CD4-positive, alpha-beta T cell treated with Interleukin-4 for 4 hours (primary cell): ENCODE results near the gene CRB3.
"Not testable (repeated sequence)": the region's sequence is repeated elsewhere in the genome, so short reads cannot be mapped to it uniquely, and the experiment has no call there.

Experiments used
- DNase-seq: peaks from one replicate; pipeline ENCODE4 v3.0.0-alpha.2; 2020

CRB3 gene

GRCh38 chr19:6498294-6499036 is 34.4 kb downstream of the CRB3 start:
- no peak for DNase-seq

GRCh38 chr19:6499052-6499790 is 35.1 kb downstream of the CRB3 start:
- DNase-seq = no peak

- no peak for DNase-seq
These were observed 37.0 kb downstream of the CRB3 start for GRCh38 chr19:6500837-6501739.

GRCh38 chr19:6501740-6502648 is 37.9 kb downstream of the CRB3 start, which contains the start of gene TUBB4A:
TUBB4A (minus strand) TSS chr19:6502309; CDS start chr19:6502212, 97 bp downstream.
- DNase-seq = no peak

- DNase-seq = no peak
These were observed 39.5 kb downstream of the CRB3 start for GRCh38 chr19:6503407-6504201.

- not testable (repeated sequence) for DNase-seq
These were observed 44.1 kb downstream of the CRB3 start for GRCh38 chr19:6508028-6508771.

- DNase-seq = no peak
These were observed 45.3 kb downstream of the CRB3 start for GRCh38 chr19:6509118-6509971.

- no peak for DNase-seq
These were observed 46.5 kb downstream of the CRB3 start for GRCh38 chr19:6510618-6511017.

- DNase-seq = no peak
These were observed 50.0 kb downstream of the CRB3 start for GRCh38 chr19:6514089-6514488.

GRCh38 chr19:6514926-6515544 is 51.0 kb downstream of the CRB3 start:
- DNase-seq = no peak

GRCh38 chr19:6516018-6516658 is 52.1 kb downstream of the CRB3 start:
- DNase-seq = peak; percentile 70
